GM23338 (cell line): ENCODE results near the gene ARHGAP10. TPM values are rescaled to one million over a fixed set of nuclear protein-coding genes. Genes with fewer than 3 reads are reported as not detected.

ENCODE experiments used
- ATAC-seq: fragments of 200-7000 bp; cut with Tn5 transposase; 3 replicates; pipeline ENCODE4 v1.9.1; 2020
- DNase-seq: peaks from one replicate; pipeline ENCODE4 v3.0.0-alpha.2; 2015; ENCODE audit warnings: low spot score
- H2AFZ ChIP-seq: fragments of 200-600 bp; sonication (generic); 2 replicates; pipeline ENCODE4 v1.8.0; 2016; ENCODE audit warnings: antibody characterized with exemption, mild to moderate bottlenecking, moderate library complexity
- H3F3A ChIP-seq: fragments of 200-600 bp; sonication (generic); replicated peaks from 2 replicates; pipeline ENCODE4 v1.8.0; 2017; ENCODE audit warnings: antibody characterized with exemption, mixed run types, low read depth
- H3K27ac ChIP-seq: fragments of 200-600 bp; sonication (generic); 2 replicates; pipeline ENCODE4 v1.6.1; 2016; ENCODE audit warnings: low read depth
- H3K27me3 ChIP-seq: fragments of 200-600 bp; sonication (generic); 2 replicates; pipeline ENCODE4 v1.8.0; 2016; ENCODE audit warnings: mild to moderate bottlenecking, mixed run types, moderate library complexity; ENCODE audit not compliant: insufficient read depth
- H3K36me3 ChIP-seq: fragments of 200-600 bp; sonication (generic); 2 replicates; pipeline ENCODE4 v1.8.0; 2016; ENCODE audit warnings: mild to moderate bottlenecking; ENCODE audit not compliant: insufficient read depth
- H3K4me1 ChIP-seq: fragments of 200-600 bp; sonication (generic); 2 replicates; pipeline ENCODE4 v1.8.0; 2016; ENCODE audit warnings: mild to moderate bottlenecking, moderate library complexity; ENCODE audit not compliant: insufficient read depth
- H3K4me2 ChIP-seq: fragments of 200-600 bp; sonication (generic); 2 replicates; pipeline ENCODE4 v1.7.1; 2017; ENCODE audit warnings: mixed run types
- H3K4me3 ChIP-seq: fragments of 200-600 bp; sonication (generic); 2 replicates; pipeline ENCODE4 v1.6.1; 2016; ENCODE audit warnings: mixed run types
- H3K79me2 ChIP-seq: fragments of 200-600 bp; sonication (generic); replicated peaks from 2 replicates; pipeline ENCODE4 v1.8.0; 2017; ENCODE audit warnings: mild to moderate bottlenecking; ENCODE audit not compliant: insufficient read depth
- H3K9me2 ChIP-seq: fragments of 200-600 bp; sonication (generic); 2 replicates; pipeline ENCODE4 v1.8.0; 2017; ENCODE audit not compliant: insufficient read depth
- H4K20me1 ChIP-seq: fragments of 200-600 bp; sonication (generic); replicated peaks from 2 replicates; pipeline ENCODE4 v1.8.0; 2017; ENCODE audit warnings: mild to moderate bottlenecking; ENCODE audit not compliant: insufficient read depth
- H3K27ac Mint-ChIP-seq: 2 replicates; pipeline ENCODE4 v1.8.0; 2020; ENCODE audit warnings: inconsistent platforms, mild to moderate bottlenecking, moderate library complexity, mixed read lengths
- H3K27me3 Mint-ChIP-seq: 3 replicates; pipeline ENCODE4 v1.8.0; 2022; ENCODE audit warnings: low read depth, mild to moderate bottlenecking, moderate library complexity, mixed read lengths, inconsistent platforms; ENCODE audit not compliant: insufficient read depth, poor library complexity
- H3K36me3 Mint-ChIP-seq: 3 replicates; pipeline ENCODE4 v1.8.0; 2021; ENCODE audit warnings: low read depth, mild to moderate bottlenecking, inconsistent platforms, moderate library complexity, mixed read lengths
- H3K4me1 Mint-ChIP-seq: 3 replicates; pipeline ENCODE4 v1.8.0; 2020; ENCODE audit warnings: mild to moderate bottlenecking, inconsistent platforms, mixed read lengths
- H3K4me3 Mint-ChIP-seq: 3 replicates; pipeline ENCODE4 v1.8.0; 2021; ENCODE audit warnings: moderate library complexity, mild to moderate bottlenecking, inconsistent platforms, mixed read lengths
- H3K9me3 Mint-ChIP-seq: 3 replicates; pipeline ENCODE4 v1.8.0; 2020; ENCODE audit warnings: moderate library complexity, mild to moderate bottlenecking, inconsistent platforms, mixed read lengths
- CREB1 ChIP-seq: fragments of 250-450 bp; sonication (Bioruptor Pico); IDR thresholded peaks from 2 replicates; pipeline ENCODE4 v1.5.0; 2020; ENCODE audit warnings: low read depth, mild to moderate bottlenecking, moderate library complexity
- CTCF ChIP-seq, 2 experiments: fragments of 200-600 bp in 1 of 2; sonication (generic) in 1 of 2; conservative IDR thresholded peaks; 2 replicates each; pipeline versions ENCODE4 v1.5.1 to v1.6.1; 2016 to 2017; ENCODE audit warnings: antibody characterized with exemption in 2 of 2, low read depth in 2 of 2, mild to moderate bottlenecking in 2 of 2, moderate library complexity in 1 of 2
- ETS1 ChIP-seq: IDR thresholded peaks from 2 replicates; pipeline ENCODE4 v1.6.1; 2016; ENCODE audit warnings: antibody characterized with exemption
- EZH2 ChIP-seq: fragments of 200-600 bp; sonication (generic); IDR thresholded peaks from one replicate; pipeline ENCODE4 v1.8.0; 2017; ENCODE audit warnings: antibody characterized with exemption, mild to moderate bottlenecking, low read depth; ENCODE audit not compliant: unreplicated experiment
- EZH2phosphoT487 ChIP-seq: fragments of 200-600 bp; sonication (generic); IDR thresholded peaks from one replicate; pipeline ENCODE4 v1.8.1; 2018; ENCODE audit warnings: antibody characterized with exemption; ENCODE audit not compliant: unreplicated experiment
- JUNB ChIP-seq: IDR thresholded peaks from one replicate; pipeline ENCODE4 v1.6.1; 2016; ENCODE audit warnings: antibody characterized with exemption; ENCODE audit not compliant: unreplicated experiment
- NANOG ChIP-seq: IDR thresholded peaks from 2 replicates; pipeline ENCODE4 v1.6.1; 2016; ENCODE audit warnings: antibody characterized with exemption, borderline replicate concordance
- POLR2AphosphoS5 ChIP-seq: IDR thresholded peaks from 2 replicates; pipeline ENCODE4 v1.6.1; 2016; ENCODE audit warnings: antibody characterized with exemption, low read depth
- REST ChIP-seq: IDR thresholded peaks from one replicate; pipeline ENCODE4 v1.6.1; 2018; ENCODE audit warnings: antibody characterized with exemption; ENCODE audit not compliant: unreplicated experiment
- STAT1 ChIP-seq: IDR thresholded peaks from one replicate; pipeline ENCODE4 v1.6.1; 2016; ENCODE audit warnings: antibody characterized with exemption; ENCODE audit not compliant: unreplicated experiment
- ZNF114 ChIP-seq: fragments of 250-450 bp; sonication (Bioruptor Pico); IDR thresholded peaks from 2 replicates; pipeline ENCODE4 v1.5.0; 2020; ENCODE audit warnings: mild to moderate bottlenecking, moderate library complexity
- ZNF331 ChIP-seq: fragments of 250-450 bp; sonication (Bioruptor Pico); IDR thresholded peaks from 2 replicates; pipeline ENCODE4 v1.5.0; 2020; ENCODE audit warnings: low read depth, mild to moderate bottlenecking, moderate library complexity
- ZNF462 ChIP-seq: fragments of 250-450 bp; sonication (Bioruptor Pico); IDR thresholded peaks from 2 replicates; pipeline ENCODE4 v1.5.0; 2020; ENCODE audit warnings: mild to moderate bottlenecking, moderate library complexity
- polyA plus RNA-seq: library from polyadenylated mRNA; unstranded; fragments of >200 nt; fragmentation: Nextera tagmentation; extraction: Ambion mirVana; gene quantifications from 2 replicates; pipeline ENCODE4 v1.2.1, GENCODE V29; 2016
- total RNA-seq: library from RNA; depleted of rRNA; stranded (reverse); fragments of >200 nt; shearing (Covaris generic); gene quantifications from 2 replicates; pipeline ENCODE4 v1.2.3, GENCODE V29; 2014

Gene ARHGAP10
- total and polyA plus RNA-seq, 2 experiments from 2014 or later, result 5.1 to 6.3 TPM

- Mint-ChIP-seq H3K4me1 (peaks cover 28% of the 10 kb centered on the region), H3K4me3 (no peak overlapping the region), H3K27ac (no peak overlapping the region), H3K27me3 (peaks cover 3% of the 10 kb centered on the region), H3K9me3 (peaks cover 6% of the 10 kb centered on the region), H3K36me3 (peaks cover 15% of the 10 kb centered on the region)
- no peak overlapping the region for H3K27ac ChIP-seq
- TF ChIP-seq ETS1, result no peak
- TF ChIP-seq REST, result no peak
- no peak for TF ChIP-seq CREB1
- no peak for TF ChIP-seq ZNF114
- no peak for TF ChIP-seq EZH2phosphoT487
- no peak for TF ChIP-seq EZH2
- no peak for TF ChIP-seq POLR2AphosphoS5
- TF ChIP-seq ZNF331 (CRISPR knock-in tag), result no peak
- no peak for TF ChIP-seq CTCF (conservative IDR thresholded peaks at IDR 0.05; ENCODE audit: low read depth in 2 of 2)
- no peak for TF ChIP-seq STAT1
- no peak for TF ChIP-seq ZNF462 (CRISPR knock-in tag)
- no peak for TF ChIP-seq NANOG
- no peak for TF ChIP-seq JUNB
- no peak overlapping the region for H3K4me3 ChIP-seq
- H4K20me1 ChIP-seq, result no peaks in the 10 kb centered on the region
- no peaks in the 10 kb centered on the region for H3K79me2 ChIP-seq
- no peak overlapping the region for H2AFZ ChIP-seq
- H3K9me2 ChIP-seq, result no peaks in the 10 kb centered on the region
- no peaks in the 10 kb centered on the region for H3K36me3 ChIP-seq
- H3K4me1 ChIP-seq, result peaks cover 22% of the 10 kb centered on the region
- no peaks in the 10 kb centered on the region for H3K27me3 ChIP-seq
- ATAC-seq, result no peak
- no peak overlapping the region for H3K4me2 ChIP-seq
- H3F3A ChIP-seq, result no peaks in the 10 kb centered on the region
- no peak for DNase-seq
Observed at GRCh38 chr4:147860960-147861359, 129.1 kb downstream of the ARHGAP10 start.
